Activated gamma-delta T cell treated with anti-CD3 and anti-CD28 coated beads, Interleukin-2, amount 50 U/mL, for 16 hours (primary cell): ENCODE results near the gene STARD5.
"Not testable (repeated sequence)": the region's sequence is repeated elsewhere in the genome, so short reads cannot be mapped to it uniquely, and the experiment has no call there.

Source experiments
- DNase-seq: peaks from one replicate; pipeline ENCODE4 v3.0.0-alpha.2; 2020; ENCODE audit warnings: low read depth

The STARD5 gene

GRCh38 chr15:81337241-81337640, 13.3 kb upstream of the STARD5 start:
- DNase-seq = no peak

GRCh38 chr15:81336568-81336967, 12.6 kb upstream of the STARD5 start:
- no peak for DNase-seq

- no peak for DNase-seq
Measured at GRCh38 chr15:81335631-81336030, 11.7 kb upstream of the STARD5 start.

GRCh38 chr15:81334768-81335435, 11.0 kb upstream of the STARD5 start:
- no peak for DNase-seq

DNA sequence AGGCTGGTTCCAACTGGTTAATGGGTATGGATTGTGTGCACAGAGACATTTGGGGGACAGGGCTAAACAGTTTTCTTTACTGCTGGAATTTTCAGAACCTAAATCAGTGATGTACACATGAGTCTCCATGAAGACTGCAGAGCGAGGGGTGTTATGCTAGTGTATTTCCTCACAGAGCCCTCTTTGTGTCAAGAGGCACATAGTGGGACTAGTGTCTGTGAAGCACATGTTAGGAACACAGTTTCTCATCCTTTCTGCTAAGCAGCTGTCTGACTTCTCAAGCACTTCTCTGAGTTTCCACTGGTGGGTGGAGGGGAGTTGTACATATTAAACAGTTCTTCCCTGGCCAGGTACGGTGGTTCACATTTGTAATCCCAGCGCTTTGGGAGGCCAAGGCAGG, 9.4 kb upstream of the STARD5 start:
- no peak for DNase-seq

- no peak for DNase-seq
Measured at GRCh38 chr15:81332326-81332725, 8.4 kb upstream of the STARD5 start.

DNA sequence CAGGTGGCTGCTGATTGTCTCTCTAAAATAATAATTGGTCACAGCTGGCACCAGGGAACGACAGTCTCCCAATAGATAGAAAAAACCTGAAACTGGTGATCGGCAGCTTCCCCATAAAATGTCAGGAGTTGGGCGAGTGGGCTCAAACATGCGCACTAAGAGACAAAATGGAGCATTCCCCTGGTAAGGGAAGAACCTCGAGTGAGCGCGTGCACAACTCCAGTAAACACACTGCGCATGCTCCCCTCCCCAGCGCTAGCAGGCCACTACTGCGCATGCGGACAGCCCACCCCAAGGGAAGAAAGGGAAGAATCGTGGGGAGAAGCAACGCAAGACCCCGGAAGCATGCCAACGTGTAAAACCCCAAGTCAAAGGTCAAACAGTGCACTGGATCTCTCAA, 7.7 kb upstream of the STARD5 start:
- DNase-seq = no peak

- DNase-seq = not testable (repeated sequence)
Measured at GRCh38 chr15:81331141-81331540, 7.2 kb upstream of the STARD5 start.

DNA sequence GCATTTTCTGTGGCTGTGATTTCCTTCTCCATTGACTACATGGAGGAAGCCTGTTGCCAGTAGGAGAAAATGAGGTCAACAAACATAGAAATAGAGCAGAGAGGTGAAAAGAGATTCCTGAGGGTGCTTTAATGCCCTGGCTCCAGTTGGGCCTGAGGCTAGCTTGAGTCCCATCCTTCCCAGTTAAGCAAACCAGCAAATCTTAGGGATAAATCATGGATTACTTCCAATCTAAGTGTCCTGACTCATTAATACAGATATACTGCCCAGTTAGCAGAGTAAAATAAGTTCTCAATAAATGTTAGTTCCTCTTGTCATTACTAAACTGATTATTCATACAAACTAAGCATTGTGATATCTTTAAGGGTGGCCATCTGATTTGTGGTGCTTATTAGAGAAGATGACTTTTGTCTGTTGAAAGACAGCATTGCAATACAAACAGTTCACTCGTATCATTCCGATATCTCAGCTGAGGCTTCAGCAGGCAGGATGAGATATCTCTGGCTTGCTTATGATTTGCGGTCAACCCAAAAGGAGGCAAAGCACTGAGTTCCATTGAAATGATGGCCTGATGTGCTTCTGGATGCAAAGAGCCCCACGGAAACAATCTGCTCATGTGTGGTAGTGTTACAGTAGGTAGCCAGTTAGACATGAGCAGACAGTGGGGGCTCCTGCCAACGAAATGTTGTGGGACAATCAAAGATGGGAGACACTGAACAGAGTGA, 6.6 kb upstream of the STARD5 start:
- DNase-seq = no peak

- no peak for DNase-seq
Measured at GRCh38 chr15:81329446-81329845, 5.5 kb upstream of the STARD5 start.

GRCh38 chr15:81327516-81327915, 3.6 kb upstream of the STARD5 start:
- DNase-seq = no peak

DNA sequence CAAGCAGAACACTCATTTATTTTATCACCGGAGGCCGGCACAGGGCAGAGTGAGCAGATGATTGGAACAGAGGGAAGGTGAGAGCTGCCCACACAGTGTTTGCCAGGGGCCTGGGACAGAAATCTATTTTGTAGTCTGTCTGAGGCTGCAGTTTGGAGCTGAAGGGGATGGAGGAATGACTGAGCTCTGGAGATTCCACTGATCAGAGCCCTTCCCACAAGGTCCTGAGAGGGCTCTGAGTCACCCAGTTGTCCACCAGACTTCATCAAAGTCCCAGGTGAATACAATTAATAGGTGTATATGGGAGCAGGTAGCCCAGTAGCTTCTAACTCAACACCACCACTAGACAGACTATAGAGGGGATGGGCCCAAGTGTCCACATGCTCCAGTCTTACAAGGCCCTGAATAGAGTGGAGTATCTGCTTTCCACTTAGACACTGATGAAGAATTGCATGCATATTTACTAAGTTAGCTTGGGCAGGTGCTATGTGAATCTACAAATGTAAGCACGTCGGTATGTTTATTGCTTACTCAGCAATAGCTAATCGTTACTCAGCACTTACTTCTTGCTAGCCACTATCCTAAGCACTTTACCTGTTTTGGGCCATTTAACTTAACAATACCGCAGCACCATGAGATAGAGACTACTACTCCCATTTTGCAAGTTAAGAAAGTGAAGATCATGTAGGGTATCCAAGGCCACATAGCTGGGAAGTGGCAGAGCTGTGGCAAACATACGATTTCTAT, 2.7 kb upstream of the STARD5 start:
- no peak for DNase-seq

DNA sequence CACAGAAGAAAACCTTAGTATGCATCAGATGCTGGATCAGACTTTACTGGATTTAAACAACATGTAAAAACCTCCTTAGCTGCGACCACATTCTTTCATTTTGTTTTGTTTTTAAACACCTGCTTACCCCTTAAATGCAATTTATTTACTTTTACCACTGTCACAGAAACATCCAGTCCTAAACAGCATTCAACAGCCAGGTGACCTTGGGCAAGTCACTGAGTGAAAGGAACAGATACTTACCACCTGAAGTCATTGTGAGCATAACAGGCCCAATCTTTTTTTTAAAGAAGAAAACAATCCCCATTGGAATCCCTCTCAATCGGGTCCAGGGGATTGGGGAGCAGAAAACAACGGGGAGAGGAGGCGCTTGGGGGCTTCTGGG, 390 bp downstream of the STARD5 start:
- no peak for DNase-seq

GRCh38 chr15:81322676-81323253, 1.2 kb downstream of the STARD5 start:
- no peak for DNase-seq

DNA sequence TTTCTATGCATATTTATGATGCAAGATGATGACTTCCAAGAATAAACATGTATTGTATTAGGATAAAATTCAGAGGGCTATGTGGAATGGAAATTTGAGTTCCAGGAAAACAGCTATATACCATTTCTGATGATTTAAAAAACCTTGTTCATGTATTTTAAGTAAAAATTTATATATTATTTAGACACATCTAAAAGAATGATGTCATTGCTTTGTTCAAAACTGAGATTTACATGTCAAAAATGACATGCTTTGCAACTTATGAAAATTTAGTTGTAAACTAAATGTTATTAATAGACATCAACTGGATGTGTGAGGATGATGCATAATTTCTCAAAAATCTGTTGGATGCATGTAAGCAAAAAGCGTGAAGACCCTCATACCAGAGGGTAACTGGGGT, 2.3 kb downstream of the STARD5 start:
- DNase-seq = no peak

- no peak for DNase-seq
Measured at GRCh38 chr15:81317642-81318017, 6.3 kb downstream of the STARD5 start.

DNA sequence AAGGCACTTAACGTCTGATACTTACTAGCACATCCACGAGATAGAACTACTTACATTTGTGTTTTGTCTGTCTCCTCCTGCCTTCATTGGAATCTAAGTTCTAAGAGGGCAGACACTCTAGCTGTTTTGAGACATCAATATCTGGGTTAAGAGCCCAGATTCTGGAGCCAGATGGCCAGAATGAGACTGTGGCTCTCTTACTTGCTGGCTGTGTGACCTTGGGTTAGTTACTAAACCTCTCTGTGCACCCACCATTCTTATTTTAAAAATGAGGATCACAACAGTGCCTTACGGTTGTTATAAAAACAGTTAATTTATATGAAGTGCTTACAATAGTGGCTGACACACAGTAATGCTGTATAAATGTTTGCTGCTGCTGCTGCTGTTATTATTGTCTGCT, 7.7 kb downstream of the STARD5 start:
- no peak for DNase-seq

DNA sequence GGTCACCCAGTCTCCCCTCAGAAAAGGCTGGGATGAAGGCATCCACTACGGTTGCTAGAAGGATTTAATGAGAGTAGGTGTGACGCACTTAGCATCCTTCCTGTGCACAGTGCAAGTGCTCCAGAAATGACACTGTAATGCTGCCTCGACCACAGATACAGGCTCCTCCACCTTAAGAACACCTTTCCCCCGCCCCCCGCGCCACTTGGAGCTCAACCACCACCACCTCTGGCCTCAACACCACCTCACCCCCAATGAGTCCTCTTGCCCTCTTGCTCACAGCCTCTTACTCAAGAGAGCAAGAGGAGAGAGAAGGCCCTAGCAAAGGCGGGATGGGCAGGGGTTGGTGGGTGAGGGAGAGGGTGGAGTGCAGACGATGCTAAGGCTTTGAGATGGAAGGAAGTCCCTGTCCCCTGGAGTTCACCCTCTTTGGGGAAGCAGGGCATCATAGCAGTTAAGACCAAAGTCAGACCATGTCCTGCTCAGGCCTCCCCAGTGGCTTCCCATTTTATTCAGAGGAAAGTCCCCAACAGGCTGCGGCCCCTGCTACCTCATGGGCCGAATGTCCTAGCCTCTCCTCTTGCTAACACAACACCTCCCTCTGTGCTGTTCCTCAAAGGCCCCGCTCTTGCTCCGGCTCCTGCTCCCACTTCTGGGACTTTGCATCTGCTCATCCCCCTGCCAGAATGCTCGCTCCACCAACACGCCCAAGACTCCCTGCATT, 8.3 kb downstream of the STARD5 start:
- DNase-seq = peak; percentile 34

- no peak for DNase-seq
Measured at GRCh38 chr15:81314378-81314777, 9.6 kb downstream of the STARD5 start.

DNA sequence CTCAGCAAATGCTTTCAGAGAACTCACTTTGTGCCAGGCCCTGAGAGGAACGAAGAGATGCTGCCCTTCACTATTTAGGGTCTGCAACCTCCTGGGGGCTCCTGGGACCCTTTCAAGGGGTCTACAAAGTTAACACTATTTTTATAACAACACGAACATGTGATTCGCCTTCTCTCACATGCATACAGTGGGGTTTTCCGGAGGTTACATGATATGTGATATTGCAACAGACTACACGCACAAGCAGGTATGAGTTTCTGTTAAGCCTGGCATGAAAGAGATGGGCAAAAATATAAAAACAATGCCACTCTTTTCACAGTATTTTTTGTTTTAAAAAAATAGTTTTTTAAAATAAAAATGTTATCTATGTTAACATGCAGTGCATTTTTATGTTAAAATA, 10.3 kb downstream of the STARD5 start:
- DNase-seq = no peak

DNA sequence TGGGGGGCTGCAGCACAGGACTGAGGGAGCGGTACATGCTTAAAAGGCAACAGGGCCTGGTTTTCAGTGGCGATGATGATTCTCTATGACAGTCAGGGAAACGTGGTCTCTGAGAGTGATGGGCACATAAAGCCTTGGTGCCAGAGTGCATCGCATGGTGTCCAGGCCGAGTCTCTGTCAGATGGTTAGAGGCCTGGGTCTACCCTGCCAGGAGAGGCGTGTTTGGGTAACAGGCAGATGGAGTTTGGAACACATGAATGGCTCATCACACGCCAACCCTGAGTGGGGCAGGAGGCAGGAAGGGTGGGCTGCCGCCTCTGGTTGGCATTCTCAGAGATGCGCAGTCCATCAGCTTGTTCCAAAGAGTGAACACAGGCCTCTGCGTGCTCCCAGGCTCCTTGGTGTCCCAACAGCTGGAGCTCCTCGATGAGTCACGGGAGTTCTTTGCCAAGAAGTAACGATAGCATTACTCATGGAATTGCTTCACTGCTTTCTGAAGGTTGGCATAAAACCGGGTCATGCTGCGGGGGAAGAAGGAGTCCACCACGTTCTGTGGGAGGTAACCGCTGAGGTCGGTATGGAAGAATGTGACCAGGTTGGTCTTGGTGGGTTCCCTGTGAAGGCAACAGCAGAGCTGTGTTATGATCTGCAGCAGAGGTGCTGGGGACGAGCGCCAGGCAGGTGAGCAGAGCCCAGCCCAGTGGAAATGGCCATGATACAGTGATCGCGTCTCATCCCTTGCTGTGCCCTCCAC, 11.0 kb downstream of the STARD5 start:
- no peak for DNase-seq
